Measurements from ENCODE around the gene TAF3. TPM values are rescaled to one million over a fixed set of nuclear protein-coding genes. Genes with fewer than 3 reads are reported as not detected.

Gene TAF3
- polyA plus RNA-seq, 3 donors from 2014 or later: 3.5 to 13.2 (median 5.5) TPM

- H3K36me3 Mint-ChIP-seq: no peaks in the 10 kb centered on the region
- peaks cover 79 to 95% (median 90%) of the 10 kb centered on the region in 3 donors for H3K27me3 Mint-ChIP-seq (ENCODE audit: low read depth in 3 of 3)
- peak overlapping the region in 1 of 5 donors; percentile 62 for H3K4me3 Mint-ChIP-seq
- DNase-seq: no peak
- peaks cover 0 to 6% (median 0%) of the 10 kb centered on the region in 6 donors for H3K9me3 Mint-ChIP-seq
- peaks cover 45 to 50% of the 10 kb centered on the region in 2 donors for H3K4me1 Mint-ChIP-seq
- peak overlapping the region in 1 of 6 donors; percentile 10 for H3K27ac Mint-ChIP-seq
These were observed 223.9 kb downstream of the TAF3 start for GRCh38 chr10:8041992-8042720.

- Mint-ChIP-seq H3K9me3 (peaks cover 0 to 5% (median 0%) of the 10 kb centered on the region in 6 donors), H3K4me1 (peaks cover 47 to 52% of the 10 kb centered on the region in 2 donors), H3K27ac (no peak overlapping the region), H3K27me3 (ENCODE audit: low read depth in 3 of 3) (peaks cover 80 to 97% (median 93%) of the 10 kb centered on the region in 3 donors), H3K36me3 (no peaks in the 10 kb centered on the region), H3K4me3 (peak overlapping the region in 1 of 5 donors; percentile 62)
- no peak for DNase-seq
These were observed 224.6 kb downstream of the TAF3 start for GRCh38 chr10:8042721-8043568.

DNA sequence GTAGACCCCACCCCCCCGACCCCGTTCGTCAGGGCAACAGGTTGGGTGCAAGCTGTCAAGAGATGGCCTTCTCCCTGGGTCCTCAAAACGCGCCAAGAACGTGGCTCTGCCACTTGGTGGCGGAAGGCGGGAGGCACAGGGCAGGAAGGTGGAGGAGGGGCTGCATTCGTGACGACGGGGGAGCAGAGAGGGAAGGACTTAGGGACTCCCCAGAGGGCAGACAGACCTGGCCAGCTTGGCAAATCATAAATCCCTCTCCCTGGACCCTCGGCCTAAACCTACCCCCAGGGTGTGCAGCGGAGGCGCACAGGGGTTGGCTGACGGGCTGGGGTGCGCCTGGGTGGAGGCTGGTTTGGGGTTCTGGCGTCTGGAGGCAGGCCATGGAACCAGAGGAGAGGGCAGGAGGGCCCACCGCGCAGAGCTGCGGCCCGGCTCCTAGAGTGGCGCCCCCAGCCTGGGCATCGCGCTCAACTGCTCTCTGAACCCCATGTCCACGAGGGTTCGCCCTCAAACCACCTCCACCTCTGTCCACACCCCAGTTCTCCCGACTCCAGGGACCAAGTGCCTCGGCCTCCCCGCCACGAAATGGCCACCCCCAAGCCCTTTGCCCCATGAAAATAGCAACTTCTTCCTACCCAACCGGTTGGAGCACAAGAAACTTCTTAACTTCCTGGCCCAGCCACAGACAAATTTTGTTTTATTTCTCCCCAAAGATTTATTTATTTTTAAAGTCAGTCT is 225.4 kb downstream of the TAF3 start:
- Mint-ChIP-seq H3K27ac (peak overlapping the region in 3 of 6 donors; percentile 6 to 47 (median 26)), H3K36me3 (no peaks in the 10 kb centered on the region), H3K4me3 (peak overlapping the region in 3 of 5 donors; percentile 22 to 79 (median 59)), H3K27me3 (ENCODE audit: low read depth in 3 of 3) (peaks cover 78 to 97% (median 91%) of the 10 kb centered on the region in 3 donors), H3K4me1 (peaks cover 46 to 59% of the 10 kb centered on the region in 2 donors), H3K9me3 (peaks cover 0 to 2% (median 0%) of the 10 kb centered on the region in 6 donors)
- DNase-seq: no peak

DNA sequence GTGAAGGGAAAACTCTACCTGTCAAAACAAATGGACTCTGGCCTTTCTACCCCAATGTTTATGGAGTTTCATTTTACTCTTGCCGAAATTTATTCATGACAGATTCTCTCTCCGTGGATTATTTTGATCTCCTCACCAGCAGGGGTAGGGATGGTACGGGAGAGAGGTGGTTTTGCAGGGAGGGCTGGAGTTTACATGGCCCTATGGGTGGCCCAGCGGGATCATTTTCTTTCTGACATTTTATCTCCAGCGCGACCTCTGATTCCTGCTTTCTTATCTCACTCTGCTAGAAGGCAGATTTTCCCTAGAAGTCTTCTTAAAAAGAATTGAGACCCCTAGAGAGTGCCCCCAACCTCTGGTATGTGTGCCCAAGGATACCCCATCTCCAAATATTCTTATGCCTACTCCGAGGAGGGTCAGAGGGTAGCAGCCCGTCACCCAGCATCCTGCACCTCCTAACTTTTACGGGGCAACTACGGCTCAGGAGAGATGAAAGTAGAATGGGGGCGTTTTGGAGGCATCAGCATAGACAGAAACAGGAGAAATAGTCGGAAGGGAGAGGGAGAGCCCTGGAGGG is 226.1 kb downstream of the TAF3 start:
- H3K27ac Mint-ChIP-seq: peak overlapping the region in 1 of 6 donors; percentile 26
- H3K4me1 Mint-ChIP-seq: peaks cover 51 to 64% of the 10 kb centered on the region in 2 donors
- H3K36me3 Mint-ChIP-seq: no peaks in the 10 kb centered on the region
- H3K27me3 Mint-ChIP-seq (ENCODE audit: low read depth in 3 of 3): peaks cover 74 to 96% (median 90%) of the 10 kb centered on the region in 3 donors
- peak overlapping the region; percentile 42 to 79 (median 73) for H3K4me3 Mint-ChIP-seq
- peaks cover 0 to 2% (median 0%) of the 10 kb centered on the region in 6 donors for H3K9me3 Mint-ChIP-seq
- DNase-seq: no peak

GRCh38 chr10:8044908-8045725 is 226.8 kb downstream of the TAF3 start:
- Mint-ChIP-seq H3K27ac (peak overlapping the region in 2 of 6 donors; percentile 10 to 55), H3K4me3 (peak overlapping the region; percentile 42 to 81 (median 77)), H3K4me1 (peaks cover 53 to 64% of the 10 kb centered on the region in 2 donors), H3K36me3 (no peaks in the 10 kb centered on the region), H3K27me3 (ENCODE audit: low read depth in 3 of 3) (peaks cover 69 to 91% (median 86%) of the 10 kb centered on the region in 3 donors), H3K9me3 (peaks cover 0 to 2% (median 0%) of the 10 kb centered on the region in 6 donors)
- no peak for DNase-seq

GRCh38 chr10:8045726-8046494 is 227.6 kb downstream of the TAF3 start:
- peaks cover 64 to 88% (median 82%) of the 10 kb centered on the region in 3 donors for H3K27me3 Mint-ChIP-seq (ENCODE audit: low read depth in 3 of 3)
- peaks cover 56 to 70% of the 10 kb centered on the region in 2 donors for H3K4me1 Mint-ChIP-seq
- peaks cover 0 to 2% (median 0%) of the 10 kb centered on the region in 6 donors for H3K9me3 Mint-ChIP-seq
- peak overlapping the region in 3 of 6 donors; percentile 12 to 55 (median 36) for H3K27ac Mint-ChIP-seq
- DNase-seq: no peak
- peak overlapping the region; percentile 42 to 81 (median 77) for H3K4me3 Mint-ChIP-seq
- H3K36me3 Mint-ChIP-seq: no peaks in the 10 kb centered on the region

- Mint-ChIP-seq H3K9me3 (peaks cover 0 to 2% (median 0%) of the 10 kb centered on the region in 6 donors), H3K4me1 (peaks cover 53 to 69% of the 10 kb centered on the region in 2 donors), H3K27me3 (ENCODE audit: low read depth in 3 of 3) (peaks cover 61 to 87% (median 75%) of the 10 kb centered on the region in 3 donors), H3K27ac (no peak overlapping the region), H3K4me3 (peak overlapping the region in 3 of 5 donors; percentile 7 to 49 (median 44)), H3K36me3 (no peaks in the 10 kb centered on the region)
- DNase-seq: no peak
These were observed 229.4 kb downstream of the TAF3 start for GRCh38 chr10:8047452-8048280.

DNA sequence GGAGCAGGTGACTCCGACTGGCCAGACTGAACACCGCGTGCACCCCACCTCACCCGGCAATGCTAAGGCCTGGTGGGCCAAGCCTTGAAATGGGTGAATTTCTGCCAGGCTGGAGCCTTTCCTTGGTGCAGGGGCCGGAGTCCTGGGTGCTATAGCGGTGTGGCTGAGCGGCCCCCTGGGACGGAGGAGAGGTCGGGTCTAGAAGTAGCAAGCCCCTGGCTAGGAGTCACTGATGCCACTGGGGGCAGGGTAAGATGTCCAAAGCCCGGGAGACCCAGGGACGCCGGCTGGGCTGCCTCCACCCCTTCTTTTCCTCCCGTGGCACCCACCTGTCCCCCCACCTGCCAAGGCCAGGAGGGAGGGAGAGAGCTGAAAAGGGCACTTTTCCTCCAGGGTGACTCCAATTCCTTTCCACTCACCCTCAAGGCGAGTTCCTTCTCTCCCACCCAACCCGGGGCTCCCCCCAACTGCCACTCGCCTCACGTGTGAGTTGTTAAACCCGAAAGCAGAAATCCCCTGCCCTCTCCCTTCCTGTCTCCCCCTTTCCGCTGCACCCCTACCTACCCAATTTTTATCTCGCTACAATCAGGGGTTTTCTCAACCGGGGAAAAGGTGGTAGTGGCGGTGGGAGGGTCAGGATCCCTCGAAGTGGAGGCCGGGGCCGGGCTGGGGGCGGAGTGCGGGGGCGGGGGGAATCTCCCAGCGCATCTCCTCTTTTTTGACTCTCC is 230.1 kb downstream of the TAF3 start:
- peaks cover 54 to 71% of the 10 kb centered on the region in 2 donors for H3K4me1 Mint-ChIP-seq
- H3K27ac Mint-ChIP-seq: peak overlapping the region in 4 of 6 donors; percentile 49 to 71 (median 58)
- H3K4me3 Mint-ChIP-seq: peak overlapping the region; percentile 62 to 82 (median 72)

DNA sequence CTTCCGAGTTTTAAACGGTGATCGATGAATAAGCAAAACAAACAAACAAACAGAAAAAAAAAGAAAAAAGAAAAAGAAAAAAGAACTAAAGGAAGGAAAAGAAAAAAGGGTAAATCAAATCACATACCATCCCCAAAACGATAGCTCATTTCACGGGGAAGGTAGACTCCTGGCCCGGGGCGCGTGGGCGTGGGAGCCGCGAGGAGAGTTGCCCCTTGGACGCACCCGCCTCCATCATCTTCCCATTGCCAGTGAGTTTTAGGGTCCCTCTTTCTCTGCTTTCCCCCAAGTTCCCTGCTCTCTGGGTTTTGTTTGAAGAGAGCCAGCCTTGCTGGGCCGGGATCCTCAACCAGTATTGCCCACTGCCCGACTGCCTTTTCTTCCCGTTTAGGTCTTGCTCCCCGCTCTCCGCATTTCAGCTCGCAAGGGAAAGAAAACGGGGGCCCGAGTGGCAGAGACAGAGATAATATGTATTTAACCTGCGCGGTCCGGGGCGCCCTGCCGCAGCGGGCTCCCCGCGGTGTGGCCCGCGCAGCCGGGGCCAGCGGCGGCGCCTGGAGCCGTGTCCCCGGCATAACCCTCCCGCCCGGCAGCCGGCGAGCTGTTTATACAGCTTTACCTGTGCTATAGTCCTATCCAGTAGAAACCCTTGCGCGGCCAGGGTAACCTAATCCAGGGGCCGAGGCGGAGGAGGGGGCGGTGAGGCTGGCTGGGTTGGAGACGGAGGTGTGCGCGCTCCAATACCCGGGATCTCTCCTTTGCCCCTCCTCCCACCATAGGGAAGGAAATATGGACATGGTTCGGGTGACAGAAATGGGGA is 230.9 kb downstream of the TAF3 start:
- Mint-ChIP-seq H3K9me3 (peaks cover 0 to 2% (median 0%) of the 10 kb centered on the region in 6 donors), H3K4me1 (peaks cover 56 to 71% of the 10 kb centered on the region in 2 donors), H3K27ac (peak overlapping the region in 5 of 6 donors; percentile 49 to 78 (median 62)), H3K36me3 (no peaks in the 10 kb centered on the region), H3K27me3 (ENCODE audit: low read depth in 3 of 3) (peaks cover 61 to 86% (median 74%) of the 10 kb centered on the region in 3 donors), H3K4me3 (peak overlapping the region; percentile 62 to 82 (median 72))
- DNase-seq: no peak

More for the DNA sequence above, 230.1 kb downstream of the TAF3 start:
- DNase-seq: peak in 2 of 3 donors; percentile 50 to 67
- Mint-ChIP-seq H3K27me3 (ENCODE audit: low read depth in 3 of 3) (peaks cover 63 to 87% (median 75%) of the 10 kb centered on the region in 3 donors), H3K36me3 (no peaks in the 10 kb centered on the region), H3K9me3 (peaks cover 0 to 2% (median 0%) of the 10 kb centered on the region in 6 donors)

Data from immature natural killer cell (primary cell).